NB4 (cell line): ENCODE results near the gene S1PR1.
A peak's percentile ranks its signal among the peaks of the same experiment; 100 is the strongest.
"Not testable (repeated sequence)": the region's sequence is repeated elsewhere in the genome, so short reads cannot be mapped to it uniquely, and the experiment has no call there.

Experiments
- DNase-seq: peaks from one replicate; pipeline ENCODE4 v3.0.0; 2010; ENCODE audit warnings: low read depth
- H3K4me3 ChIP-seq: one replicate; pipeline ENCODE4 v1.5.1; 2011; ENCODE audit warnings: mild to moderate bottlenecking, low read depth, low read length, moderate library complexity
- CTCF ChIP-seq: IDR thresholded peaks from one replicate; pipeline ENCODE4 v1.5.1; 2012; ENCODE audit warnings: low read depth, low read length
- MAX ChIP-seq: IDR thresholded peaks from 2 replicates; pipeline ENCODE4 v1.6.1; 2011; ENCODE audit warnings: low read depth, low read length
- MYC ChIP-seq: IDR thresholded peaks from 2 replicates; pipeline ENCODE4 v1.6.1; 2011; ENCODE audit warnings: low read depth, low read length
- POLR2A ChIP-seq: IDR thresholded peaks from 2 replicates; pipeline ENCODE4 v1.6.1; 2011; ENCODE audit warnings: mild to moderate bottlenecking; ENCODE audit not compliant: insufficient read length; ENCODE audit errors: extremely low read depth

The S1PR1 gene

GRCh38 chr1:101236516-101237228, at the start of gene S1PR1:
TSS of gene S1PR1 (plus strand) at chr1:101237019. CDS start at chr1:101238985, 1,966 bp downstream.
- TF ChIP-seq CTCF (no peak), MYC (no peak), POLR2A (no peak), MAX (no peak)
- DNase-seq: peak; percentile 33
- peak within 1 kb of the TSS; percentile 16 for H3K4me3 ChIP-seq

- no peak overlapping the region for H3K4me3 ChIP-seq
- TF ChIP-seq POLR2A: no peak
- TF ChIP-seq MAX: no peak
- TF ChIP-seq CTCF: no peak
- TF ChIP-seq MYC: no peak
- no peak for DNase-seq
Observed at GRCh38 chr1:101187297-101187696, 49.5 kb upstream of the S1PR1 start.

GRCh38 chr1:101188331-101188730, 48.5 kb upstream of the S1PR1 start:
- no peak overlapping the region for H3K4me3 ChIP-seq
- DNase-seq: no peak
- TF ChIP-seq MAX (no peak), CTCF (no peak), POLR2A (no peak), MYC (no peak)

- DNase-seq, H3K4me3 ChIP-seq: not testable (repeated sequence)
Observed at GRCh38 chr1:101188968-101189367, 47.9 kb upstream of the S1PR1 start.

- TF ChIP-seq POLR2A (no peak), CTCF (no peak), MAX (no peak), MYC (no peak)
- no peak overlapping the region for H3K4me3 ChIP-seq
- no peak for DNase-seq
Observed at GRCh38 chr1:101190441-101190840, 46.4 kb upstream of the S1PR1 start.

- DNase-seq: peak; percentile 19
- TF ChIP-seq MAX (no peak), CTCF (no peak), POLR2A (no peak), MYC (no peak)
- no peak overlapping the region for H3K4me3 ChIP-seq
Observed at GRCh38 chr1:101191049-101191448, 45.8 kb upstream of the S1PR1 start.
